GM18526 (cell line): ENCODE measurements around the gene ST8SIA2.

ENCODE experiments used
- POLR2A ChIP-seq: IDR thresholded peaks from 3 replicates; pipeline ENCODE4 v1.6.1; 2011; ENCODE audit not compliant: insufficient read length; ENCODE audit errors: extremely low read depth

The ST8SIA2 gene

DNA sequence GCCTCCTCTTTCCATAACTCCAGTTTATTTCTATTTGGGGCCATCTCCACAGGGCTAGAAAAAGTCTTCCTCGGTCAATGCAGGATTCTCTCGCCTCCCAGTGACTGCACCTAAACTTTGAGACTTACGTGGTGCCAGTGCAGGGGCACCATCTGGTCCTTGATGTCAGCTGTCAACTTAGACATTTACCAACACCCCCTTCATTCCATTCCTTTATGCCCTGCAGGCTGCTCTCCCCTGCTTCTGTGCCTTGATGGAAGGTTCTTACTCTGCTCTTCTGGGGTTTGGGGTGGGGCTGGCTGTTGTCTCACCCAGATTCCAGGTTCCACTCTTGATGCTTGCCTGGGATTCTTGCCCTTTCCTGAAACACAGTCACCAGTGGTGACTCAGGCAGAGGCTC is 101.8 kb downstream of the ST8SIA2 start:
- no peak for TF ChIP-seq POLR2A

DNA sequence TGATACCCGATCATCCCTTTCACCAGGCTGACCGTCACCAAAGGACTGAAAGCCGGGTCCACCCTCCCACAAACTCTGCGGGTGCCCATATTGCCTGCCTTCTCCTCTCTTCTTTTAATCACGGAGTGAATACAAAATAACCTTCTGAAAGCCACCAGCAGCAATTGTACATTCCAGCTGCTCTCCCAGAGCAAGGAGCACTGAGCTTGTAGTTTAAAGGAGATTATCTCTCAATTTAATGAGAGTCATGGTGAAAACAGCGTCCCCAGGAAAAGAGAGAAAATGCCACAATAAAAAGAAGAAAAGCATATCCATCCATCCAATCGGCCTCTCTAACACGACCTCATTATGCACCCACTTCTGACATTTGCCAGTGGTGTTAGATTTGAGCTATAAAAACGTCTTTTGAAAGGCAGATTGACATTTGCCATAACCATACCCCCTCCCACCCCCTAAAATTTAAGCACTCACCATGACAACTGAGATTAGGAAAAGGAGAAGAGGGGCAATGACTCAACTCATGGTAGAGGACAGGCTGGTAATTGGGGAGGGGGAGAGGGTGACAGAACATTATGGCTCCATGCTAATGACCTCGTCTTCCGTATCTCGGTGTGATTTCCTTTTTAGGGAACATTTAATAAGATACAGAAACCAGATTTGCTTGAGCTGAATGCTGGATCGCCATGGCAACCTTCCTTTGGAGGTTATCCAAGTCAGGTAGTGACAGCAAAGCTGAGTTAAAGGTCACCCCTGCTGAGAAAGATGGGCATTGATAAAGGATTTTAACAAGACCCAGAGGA is 106.2 kb downstream of the ST8SIA2 start:
- TF ChIP-seq POLR2A, result no peak

DNA sequence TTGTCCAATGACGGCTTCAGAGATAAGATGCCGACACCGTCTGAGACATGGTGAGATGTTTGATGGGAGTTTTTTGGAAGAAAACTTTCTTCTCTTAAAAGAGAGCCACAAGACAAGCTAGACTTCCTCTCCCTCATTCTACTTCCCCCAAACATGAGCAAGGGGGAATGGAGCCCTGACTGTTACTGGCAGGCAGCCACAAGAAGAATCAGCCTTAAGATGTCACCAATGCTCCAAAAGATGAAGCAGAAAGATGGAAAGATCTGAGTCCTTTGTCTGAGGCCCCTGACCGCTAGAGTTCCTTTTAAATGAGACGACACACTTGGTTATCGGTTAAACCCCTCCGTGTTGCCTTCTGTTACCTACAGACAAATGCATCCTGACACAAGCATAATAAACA is 108.7 kb downstream of the ST8SIA2 start:
- no peak for TF ChIP-seq POLR2A

DNA sequence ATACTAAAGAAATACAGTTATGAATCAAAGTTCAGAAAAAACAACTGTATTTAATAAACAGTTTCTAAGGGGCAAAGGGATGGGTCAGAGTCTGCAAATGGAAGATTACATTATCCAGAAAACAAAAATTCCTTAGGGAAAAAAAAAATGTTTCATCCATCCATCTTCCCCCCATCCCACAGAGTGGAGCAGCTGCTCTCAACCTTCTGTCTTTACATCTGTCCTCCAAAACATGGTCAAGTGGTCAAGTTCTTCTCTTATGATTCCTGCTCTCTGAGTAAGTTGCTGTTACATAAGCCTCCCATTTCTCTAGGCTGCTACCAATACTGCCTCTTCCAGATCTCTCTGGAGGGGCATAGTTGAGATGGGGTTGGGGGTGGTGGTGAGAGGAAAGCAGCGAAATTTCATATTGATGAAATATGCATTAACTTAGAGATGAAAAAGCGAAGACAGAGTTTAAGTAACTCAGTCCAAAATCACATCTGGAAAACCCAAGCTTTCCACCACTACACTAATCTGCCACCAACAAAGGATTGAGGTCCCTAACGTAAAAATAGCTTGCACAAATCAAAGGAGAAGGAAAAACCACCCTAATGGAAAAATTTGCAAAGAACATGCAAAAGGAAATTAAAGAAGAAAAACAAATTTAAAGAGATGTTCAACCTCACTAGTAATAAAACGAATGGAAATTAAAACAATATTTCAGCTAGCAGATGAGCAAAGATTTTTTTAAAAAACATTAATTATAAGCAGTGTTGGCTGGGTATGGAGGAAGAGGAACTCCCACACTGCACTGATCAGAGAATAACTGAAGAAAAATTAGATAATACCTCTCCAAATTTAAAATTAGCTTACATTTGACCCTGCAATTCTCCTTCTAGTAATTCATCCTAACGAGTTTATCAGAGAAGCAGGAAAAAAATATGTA is 109.5 kb downstream of the ST8SIA2 start:
- no peak for TF ChIP-seq POLR2A

DNA sequence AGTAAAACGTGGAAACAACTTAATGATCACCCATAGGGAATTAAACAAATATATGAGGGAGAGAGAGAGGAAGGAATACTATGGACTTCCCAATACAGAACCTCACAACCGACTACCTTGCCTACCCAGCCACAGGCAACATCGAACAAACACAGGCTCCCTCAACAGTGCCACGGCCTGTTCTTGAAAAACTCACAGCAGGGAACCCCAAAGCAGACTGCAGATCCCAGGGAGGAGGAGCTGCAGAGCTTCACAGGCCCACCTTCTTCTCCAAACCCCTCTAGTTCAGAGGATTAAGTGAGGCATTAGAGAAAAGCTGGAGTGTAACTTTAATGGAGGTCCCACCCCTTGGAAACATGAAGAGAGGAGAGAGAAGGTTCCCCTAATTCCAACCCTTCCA is 110.2 kb downstream of the ST8SIA2 start:
- no peak for TF ChIP-seq POLR2A

DNA sequence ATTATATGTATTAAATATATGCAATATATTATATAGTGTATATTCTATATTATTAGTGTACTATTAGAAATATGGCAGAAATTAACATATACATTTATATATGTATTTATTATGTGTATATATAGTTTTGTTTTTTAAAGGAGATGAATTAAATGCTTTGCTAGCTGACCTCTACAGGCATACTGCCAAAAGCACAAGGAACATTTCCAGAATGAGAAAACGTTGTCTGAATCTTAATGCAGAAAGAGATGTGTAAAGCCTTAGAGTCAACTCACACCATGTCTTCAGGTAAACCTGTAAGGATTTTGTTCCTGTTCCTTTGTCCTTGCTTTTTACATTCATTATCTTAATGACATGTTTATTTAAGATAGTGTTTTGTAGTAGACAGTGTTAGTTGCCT is 111.9 kb downstream of the ST8SIA2 start:
- no peak for TF ChIP-seq POLR2A

- no peak for TF ChIP-seq POLR2A
Measured at GRCh38 chr15:92506506-92506905, 112.8 kb downstream of the ST8SIA2 start.

- TF ChIP-seq POLR2A, result no peak
Measured at GRCh38 chr15:92510163-92510882, 116.6 kb downstream of the ST8SIA2 start.
